Keratinocyte (primary cell): ENCODE data around the gene PRRC2C.

Experiments
- EZH2 ChIP-seq: IDR thresholded peaks from one replicate; pipeline ENCODE4 v1.6.1; 2012; ENCODE audit warnings: inconsistent platforms, mild to moderate bottlenecking, low read length, moderate library complexity
- TF ChIP-seq, protein P1 (sequence below), 3 experiments: IDR thresholded peaks in 1 of 3; conservative IDR thresholded peaks in 1 of 3; optimal IDR thresholded peaks in 1 of 3; 2 replicates in 2 of 3; 3 replicates in 1 of 3; pipeline versions ENCODE3 to v1.5.1; 2011; ENCODE audit warnings: low read length in 3 of 3, mild to moderate bottlenecking in 3 of 3, moderate library complexity in 2 of 3, control low read depth in 1 of 3, inconsistent platforms in 1 of 3; ENCODE audit not compliant: insufficient read depth in 2 of 3; ENCODE audit errors: extremely low read depth in 1 of 3

DNA sequence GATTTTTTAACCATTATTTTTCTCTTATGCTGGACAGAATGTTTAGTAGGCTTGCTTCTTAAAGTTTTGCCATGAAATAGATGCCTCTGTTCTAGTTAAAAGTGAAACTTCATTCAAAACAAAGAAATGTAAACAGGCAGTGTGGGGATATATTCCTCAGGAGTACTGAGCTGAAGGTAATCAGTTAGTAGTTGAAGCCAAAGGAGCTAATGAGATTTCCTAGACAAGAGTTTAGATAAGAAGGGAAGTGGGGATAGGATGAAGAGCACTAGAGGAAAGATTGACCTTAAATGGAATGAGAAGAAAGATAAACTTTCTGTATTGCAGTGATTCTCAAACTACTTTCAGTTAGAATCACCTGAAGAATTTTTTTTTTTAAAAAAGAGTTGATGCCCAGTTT is 23.9 kb downstream of the PRRC2C start:
- TF ChIP-seq, protein P1, sequence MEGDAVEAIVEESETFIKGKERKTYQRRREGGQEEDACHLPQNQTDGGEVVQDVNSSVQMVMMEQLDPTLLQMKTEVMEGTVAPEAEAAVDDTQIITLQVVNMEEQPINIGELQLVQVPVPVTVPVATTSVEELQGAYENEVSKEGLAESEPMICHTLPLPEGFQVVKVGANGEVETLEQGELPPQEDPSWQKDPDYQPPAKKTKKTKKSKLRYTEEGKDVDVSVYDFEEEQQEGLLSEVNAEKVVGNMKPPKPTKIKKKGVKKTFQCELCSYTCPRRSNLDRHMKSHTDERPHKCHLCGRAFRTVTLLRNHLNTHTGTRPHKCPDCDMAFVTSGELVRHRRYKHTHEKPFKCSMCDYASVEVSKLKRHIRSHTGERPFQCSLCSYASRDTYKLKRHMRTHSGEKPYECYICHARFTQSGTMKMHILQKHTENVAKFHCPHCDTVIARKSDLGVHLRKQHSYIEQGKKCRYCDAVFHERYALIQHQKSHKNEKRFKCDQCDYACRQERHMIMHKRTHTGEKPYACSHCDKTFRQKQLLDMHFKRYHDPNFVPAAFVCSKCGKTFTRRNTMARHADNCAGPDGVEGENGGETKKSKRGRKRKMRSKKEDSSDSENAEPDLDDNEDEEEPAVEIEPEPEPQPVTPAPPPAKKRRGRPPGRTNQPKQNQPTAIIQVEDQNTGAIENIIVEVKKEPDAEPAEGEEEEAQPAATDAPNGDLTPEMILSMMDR (optimal IDR thresholded peaks at IDR 0.05 in 1 of 3, IDR thresholded peaks at IDR 0.05 in 1 of 3, conservative IDR thresholded peaks at IDR 0.05 in 1 of 3; ENCODE audit: extremely low read depth in 1 of 3, insufficient read depth in 2 of 3, low read length in 3 of 3) = no peak
- TF ChIP-seq EZH2 = no peak
